Astrocyte (in vitro differentiated cells and primary cell): ENCODE measurements around the gene PSAP.

ENCODE experiments used
- EZH2 ChIP-seq: IDR thresholded peaks from 2 replicates; pipeline ENCODE4 v1.6.1; 2012; ENCODE audit warnings: mild to moderate bottlenecking, low read length, inconsistent platforms; ENCODE audit not compliant: insufficient read depth
- TF ChIP-seq, protein P1 (sequence below): IDR thresholded peaks from 2 replicates; pipeline ENCODE4 v1.5.1; 2011; ENCODE audit warnings: low read depth, mild to moderate bottlenecking, inconsistent platforms, low read length, moderate library complexity; ENCODE audit not compliant: insufficient read depth

DNA sequence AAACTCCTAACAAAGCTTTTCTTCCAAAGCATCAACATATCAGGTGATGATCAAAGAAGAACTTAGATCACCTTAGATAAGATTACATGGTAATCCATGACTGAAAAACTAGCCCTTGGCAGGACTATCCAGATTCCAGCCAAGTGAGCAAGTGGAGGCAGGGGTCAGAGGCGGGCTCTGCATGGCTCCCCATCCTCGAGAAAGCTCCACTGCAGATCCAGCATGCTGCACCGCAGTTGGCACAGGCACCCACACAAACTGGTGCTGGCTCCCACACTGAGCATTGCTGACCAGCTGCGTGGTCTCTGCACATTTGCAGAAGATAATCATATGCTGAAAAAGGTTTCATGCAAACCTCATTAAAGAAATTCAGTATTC, 10.1 kb downstream of the PSAP start:
- no peak for TF ChIP-seq EZH2
- TF ChIP-seq, protein P1, sequence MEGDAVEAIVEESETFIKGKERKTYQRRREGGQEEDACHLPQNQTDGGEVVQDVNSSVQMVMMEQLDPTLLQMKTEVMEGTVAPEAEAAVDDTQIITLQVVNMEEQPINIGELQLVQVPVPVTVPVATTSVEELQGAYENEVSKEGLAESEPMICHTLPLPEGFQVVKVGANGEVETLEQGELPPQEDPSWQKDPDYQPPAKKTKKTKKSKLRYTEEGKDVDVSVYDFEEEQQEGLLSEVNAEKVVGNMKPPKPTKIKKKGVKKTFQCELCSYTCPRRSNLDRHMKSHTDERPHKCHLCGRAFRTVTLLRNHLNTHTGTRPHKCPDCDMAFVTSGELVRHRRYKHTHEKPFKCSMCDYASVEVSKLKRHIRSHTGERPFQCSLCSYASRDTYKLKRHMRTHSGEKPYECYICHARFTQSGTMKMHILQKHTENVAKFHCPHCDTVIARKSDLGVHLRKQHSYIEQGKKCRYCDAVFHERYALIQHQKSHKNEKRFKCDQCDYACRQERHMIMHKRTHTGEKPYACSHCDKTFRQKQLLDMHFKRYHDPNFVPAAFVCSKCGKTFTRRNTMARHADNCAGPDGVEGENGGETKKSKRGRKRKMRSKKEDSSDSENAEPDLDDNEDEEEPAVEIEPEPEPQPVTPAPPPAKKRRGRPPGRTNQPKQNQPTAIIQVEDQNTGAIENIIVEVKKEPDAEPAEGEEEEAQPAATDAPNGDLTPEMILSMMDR: no peak
